Hindlimb muscle (tissue), 1 donor: ENCODE results near the gene AOAH. TPM values are rescaled to one million over a fixed set of nuclear protein-coding genes. Genes with fewer than 3 reads are reported as not detected.
"Not testable (repeated sequence)": the region's sequence is repeated elsewhere in the genome, so short reads cannot be mapped to it uniquely, and the experiment has no call there.

Source experiments
- DNase-seq: peaks from one replicate; pipeline ENCODE4 v3.0.0-alpha.2; 2013
- polyA plus RNA-seq: library from polyadenylated mRNA; unstranded; fragments of 120-200 nt; gene quantifications from one replicate; pipeline ENCODE4 v1.2.1, GENCODE V29; 2013; ENCODE audit not compliant: insufficient read length

AOAH gene
- polyA plus RNA-seq, 1 donor = 4.5 TPM

DNA sequence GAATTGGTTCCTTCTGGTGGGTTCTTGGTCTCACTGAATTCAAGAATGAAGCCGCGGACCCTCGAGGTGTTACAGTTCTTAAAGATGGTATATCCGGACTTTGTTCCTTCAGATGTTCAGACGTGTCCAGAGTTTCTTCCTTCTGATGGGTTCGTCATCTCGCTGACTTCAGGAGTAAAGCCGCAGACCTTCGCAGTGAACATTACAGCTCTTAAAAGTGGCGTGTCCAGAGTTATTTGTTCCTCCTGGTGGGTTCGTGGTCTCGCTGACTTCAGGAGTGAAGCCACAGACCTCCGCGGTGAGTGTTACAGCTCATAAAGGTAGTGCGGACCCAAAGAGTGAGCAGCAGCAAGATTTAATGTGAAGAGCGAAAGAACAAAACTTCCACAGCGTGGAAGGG is 220.1 kb downstream of the AOAH start:
- DNase-seq = not testable (repeated sequence)

DNA sequence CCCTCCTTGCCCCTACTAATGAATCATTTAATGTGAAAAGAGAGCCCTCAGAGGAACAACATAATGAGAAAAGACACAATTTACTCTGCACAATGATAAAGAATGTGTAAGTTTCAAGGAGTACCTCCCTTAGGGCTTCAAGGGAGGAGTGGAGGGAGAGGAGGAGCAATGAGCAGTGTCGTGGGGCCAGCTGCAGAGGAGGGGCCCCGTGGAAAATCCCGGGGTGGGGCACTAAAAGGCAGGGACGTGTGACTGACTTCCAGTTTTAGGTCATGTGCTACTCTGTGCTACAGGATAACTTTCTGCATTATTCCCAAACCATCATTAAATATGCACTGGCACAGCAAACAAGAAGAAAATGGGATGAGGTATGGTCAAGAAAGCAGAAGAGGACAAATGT is 226.5 kb downstream of the AOAH start:
- DNase-seq = no peak

DNA sequence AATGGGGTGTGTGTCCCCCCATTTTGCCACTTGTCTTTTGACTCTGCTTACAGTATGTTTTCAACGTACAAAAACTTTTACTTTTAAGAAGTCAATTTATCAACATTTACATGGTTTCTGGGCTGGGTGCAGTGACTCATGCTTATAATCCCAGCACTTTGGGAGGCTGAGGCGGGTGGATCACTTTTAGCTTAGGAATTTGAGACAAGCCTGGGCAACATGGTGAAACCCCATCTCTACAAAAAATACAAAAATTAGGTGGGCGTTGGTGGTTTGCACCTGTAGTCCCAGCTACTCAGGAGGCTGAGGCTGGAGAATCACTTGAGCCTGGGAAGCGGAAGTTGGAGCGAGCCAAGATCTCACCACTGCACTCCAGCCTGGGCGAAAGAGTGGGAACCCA is 227.1 kb downstream of the AOAH start:
- not testable (repeated sequence) for DNase-seq

DNA sequence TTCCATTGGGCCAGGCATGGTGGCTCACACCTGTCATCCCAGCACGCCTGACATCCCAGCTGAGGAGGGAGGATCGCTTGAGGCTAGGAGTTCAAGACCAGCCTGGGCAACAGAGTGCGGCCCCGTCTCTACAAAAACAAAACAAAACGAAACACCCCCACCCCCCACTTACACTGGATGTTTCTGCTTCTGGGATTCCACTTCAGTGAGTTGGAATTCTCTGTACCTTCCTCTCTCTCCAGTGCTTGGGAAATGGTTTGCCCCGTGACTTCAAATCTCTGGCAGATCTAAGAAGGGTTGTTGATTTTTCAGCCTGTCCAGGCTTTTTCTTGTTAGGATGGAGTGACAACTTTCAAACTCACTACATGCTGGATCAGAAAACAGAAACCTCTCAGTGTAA is 227.7 kb downstream of the AOAH start:
- no peak for DNase-seq

DNA sequence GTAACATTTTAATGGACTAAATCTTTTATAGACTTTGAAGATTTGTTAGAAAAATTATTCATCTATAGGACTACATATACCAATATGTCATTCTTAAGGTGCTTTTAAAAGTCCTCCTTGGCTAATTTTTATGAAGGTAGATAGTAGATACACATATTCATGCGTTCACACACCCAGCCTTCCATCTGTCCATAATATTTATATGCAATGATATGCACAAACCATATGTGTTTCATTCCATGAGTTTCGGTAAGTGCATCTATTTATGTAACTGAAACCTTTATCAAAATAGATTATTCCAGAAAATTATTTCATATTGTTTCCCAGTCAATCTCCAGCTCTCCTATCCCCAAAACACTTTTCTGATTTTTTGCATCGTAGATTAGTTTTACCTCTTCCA is 233.0 kb downstream of the AOAH start:
- no peak for DNase-seq

DNA sequence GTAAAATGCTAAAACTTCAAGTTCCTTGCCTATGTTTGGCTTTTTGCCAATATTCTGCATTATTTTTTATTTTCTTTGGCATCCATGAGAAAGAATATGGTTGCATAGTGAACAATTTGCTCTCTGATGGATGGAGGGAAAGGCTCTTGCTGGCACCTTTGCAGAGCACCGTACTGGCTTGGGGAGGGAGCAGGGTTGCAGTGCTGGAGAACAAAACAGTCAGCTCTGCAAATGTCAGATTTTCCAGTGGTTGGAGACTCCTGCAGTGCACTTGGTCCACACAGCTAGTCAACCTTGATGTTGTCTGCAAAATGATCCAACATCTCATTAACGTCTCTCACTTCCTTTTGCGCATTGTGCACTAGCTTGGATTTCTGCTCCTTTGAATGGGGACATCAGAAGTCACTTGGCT is 233.9 kb downstream of the AOAH start:
- DNase-seq = peak; percentile 15

DNA sequence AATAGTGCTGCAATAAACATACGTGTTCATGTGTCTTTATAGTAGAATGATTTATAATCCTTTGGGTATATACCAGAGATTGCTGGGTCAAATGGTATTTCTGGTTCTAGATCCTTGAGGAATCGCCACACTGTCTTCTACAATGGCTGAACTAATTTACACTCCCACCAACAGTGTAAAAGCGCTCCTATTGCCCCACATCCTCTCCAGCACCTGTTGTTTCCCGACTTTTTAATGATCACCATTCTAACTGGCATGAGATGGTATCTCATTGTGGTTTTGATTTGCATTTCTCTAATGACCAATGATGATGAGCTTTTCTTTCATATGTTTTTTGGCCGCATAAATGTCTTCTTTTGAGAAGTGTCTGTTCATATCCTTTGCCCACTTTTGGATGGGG is 235.6 kb downstream of the AOAH start:
- not testable (repeated sequence) for DNase-seq

DNA sequence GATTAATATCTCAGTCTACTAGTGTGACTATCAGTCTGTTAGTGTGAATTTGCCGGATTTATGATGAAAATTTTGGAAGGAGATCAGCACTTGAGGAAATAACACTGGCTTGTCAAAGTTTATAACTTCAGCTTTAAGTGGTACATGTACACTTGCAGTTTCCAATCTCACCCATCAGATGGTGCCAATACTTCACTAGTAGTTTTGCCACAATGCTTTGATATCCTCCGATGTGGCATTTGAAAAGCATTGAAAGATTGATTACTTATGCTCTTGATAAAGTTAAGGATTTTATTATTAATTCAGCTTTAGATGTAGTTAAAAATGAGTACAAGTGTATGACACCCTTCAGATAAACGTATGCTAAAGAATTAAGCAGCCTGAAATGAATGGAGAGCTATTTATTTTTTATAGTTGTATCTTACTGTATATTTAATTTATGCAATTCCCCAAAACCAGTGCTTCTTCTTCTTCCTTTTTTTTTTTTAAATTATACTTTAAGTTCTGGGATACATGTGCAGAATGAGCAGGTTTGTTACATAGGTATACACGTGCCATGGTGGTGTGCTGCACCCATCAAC is 236.4 kb downstream of the AOAH start:
- DNase-seq = peak; percentile 36

DNA sequence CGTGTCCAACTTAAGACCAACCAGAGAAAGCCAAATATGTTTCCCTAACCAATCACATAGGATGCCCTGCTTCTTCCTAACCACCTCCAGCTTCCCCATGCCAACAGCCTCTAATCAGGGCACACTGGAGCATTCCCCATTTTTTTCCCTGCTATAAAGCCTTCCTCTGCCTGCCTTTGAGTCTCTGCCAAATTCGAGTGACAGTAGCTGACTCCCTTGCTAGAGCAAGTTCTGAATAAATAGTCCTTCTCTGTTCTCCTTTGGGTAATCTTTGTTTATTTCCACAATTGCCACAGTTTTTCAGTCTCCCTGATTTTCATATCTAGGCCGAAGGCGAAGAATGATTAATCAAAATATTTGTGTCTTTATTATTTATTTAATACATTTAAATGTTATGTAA is 238.0 kb downstream of the AOAH start:
- DNase-seq = no peak

DNA sequence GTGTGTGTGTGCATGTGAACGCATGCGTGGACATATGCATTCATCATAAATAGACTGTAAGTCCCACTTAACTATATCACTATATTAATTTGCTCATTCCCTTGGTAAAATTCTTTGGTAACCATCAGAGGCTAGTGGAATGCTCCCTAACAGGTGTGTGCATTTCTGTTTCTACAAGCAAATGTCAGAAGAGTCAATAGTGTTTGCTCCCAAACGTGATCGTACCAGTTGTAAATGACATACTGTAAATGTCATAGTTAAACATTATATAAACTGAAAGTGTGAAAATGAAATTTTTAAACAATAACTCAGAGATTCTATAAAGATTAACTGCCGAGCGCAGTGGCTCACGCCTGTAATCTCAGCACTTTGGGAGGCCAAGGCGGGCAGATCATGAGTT is 240.0 kb downstream of the AOAH start:
- no peak for DNase-seq

DNA sequence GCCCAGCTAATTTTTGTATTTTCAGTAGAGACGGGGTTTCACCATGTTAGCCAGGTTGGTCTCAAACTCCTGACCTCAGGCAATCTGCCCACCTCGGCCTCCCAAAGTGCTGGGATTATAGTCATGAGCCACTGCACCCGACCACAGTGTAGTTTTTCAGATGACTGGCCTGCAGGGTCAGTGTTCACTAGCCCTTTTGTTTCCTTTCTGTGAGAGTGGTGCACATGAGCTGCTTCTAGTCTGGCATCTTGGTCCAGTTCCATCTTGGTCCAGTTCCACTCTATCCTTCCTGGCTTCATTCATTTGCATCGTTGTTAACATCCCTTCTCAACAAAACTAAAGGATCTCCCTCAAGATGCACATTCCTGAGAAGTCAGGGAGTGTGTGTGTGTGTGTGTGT is 240.4 kb downstream of the AOAH start:
- DNase-seq = not testable (repeated sequence)

DNA sequence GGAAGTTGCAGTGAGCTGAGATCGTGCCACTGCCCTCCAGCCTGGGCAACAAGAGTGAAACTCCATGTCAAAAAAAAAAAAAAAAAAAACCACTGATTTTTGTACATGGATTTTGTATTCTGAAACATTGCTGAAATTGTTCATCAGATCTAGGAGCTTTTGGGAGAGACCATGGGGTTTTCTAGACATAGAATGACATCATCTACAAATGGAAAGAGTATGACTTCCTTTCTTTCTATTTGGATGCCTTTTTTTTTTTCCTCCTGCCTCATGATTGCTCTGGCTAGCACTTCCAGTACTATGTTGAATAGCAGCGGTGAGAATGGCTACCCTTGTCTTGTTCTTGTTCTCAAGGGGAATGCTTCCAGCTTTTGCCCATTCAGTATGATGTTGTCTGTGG is 245.5 kb downstream of the AOAH start:
- DNase-seq = no peak

DNA sequence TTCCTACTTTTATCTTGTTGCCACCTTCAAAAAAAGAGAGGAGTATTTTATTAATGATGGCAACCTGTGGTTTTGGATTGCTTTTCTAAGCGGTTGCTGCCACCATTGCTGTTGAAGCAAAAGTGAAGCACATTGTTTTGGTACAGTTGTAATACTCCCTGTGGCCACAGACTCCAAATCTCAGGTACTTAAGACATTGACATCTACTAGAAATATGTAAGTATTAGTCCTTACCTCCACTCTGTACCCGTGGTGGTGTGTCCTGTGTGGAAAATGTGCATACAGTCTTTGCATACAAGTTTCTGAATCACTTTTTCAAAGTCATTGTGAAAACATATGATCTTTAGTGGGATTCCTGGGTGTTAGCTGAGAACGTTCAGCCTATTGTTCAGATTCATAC is 248.9 kb downstream of the AOAH start:
- no peak for DNase-seq

DNA sequence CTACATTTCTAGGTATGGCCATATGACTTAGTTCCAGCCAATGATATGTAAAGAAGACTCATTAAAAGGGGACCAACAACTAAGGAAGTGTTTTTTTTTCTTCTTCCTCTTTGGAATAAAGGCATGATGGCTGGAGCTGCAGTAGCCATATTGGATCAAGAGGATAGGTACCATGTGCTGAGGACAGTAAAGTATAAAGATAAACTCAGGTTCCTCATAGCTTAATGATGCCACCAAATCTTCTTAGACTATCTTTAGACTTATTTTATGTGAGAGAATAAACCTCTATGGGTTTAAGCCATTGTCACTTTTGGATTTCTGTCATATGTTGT is 249.3 kb downstream of the AOAH start:
- DNase-seq = no peak

DNA sequence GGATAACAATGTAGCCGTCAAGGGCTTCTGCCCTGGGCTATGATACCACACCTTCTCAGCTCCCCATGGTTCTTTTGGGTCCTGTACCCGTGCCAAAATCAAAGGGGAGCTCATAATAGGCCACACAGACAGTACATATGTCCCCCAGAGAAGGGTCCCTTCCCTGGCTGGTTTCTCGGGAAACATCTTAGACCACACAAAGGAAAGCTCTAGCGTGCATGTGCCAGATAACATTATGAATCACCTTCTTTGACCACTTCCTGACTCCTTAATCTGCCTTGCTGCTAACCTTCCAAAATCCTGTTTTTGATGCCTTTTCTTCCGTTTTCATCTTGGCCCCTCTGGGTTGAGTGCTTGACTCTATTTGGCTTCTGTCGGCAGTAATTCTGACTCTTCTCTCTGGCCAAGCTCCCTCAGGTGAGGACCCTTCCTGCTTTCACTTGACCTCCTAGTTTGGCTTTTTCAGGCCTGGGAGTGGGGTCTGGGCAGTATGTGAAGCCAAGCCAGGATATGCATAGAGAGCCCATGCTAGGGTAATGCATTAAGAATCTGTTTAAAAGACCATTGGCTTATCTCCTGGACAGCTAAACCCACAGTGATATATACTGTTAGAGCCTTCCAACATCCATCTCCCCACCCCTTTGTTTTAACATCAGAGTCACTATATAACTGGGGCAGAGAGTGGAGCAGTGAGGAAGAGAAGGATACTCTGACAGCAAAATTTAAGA is 249.8 kb downstream of the AOAH start:
- DNase-seq = no peak

DNA sequence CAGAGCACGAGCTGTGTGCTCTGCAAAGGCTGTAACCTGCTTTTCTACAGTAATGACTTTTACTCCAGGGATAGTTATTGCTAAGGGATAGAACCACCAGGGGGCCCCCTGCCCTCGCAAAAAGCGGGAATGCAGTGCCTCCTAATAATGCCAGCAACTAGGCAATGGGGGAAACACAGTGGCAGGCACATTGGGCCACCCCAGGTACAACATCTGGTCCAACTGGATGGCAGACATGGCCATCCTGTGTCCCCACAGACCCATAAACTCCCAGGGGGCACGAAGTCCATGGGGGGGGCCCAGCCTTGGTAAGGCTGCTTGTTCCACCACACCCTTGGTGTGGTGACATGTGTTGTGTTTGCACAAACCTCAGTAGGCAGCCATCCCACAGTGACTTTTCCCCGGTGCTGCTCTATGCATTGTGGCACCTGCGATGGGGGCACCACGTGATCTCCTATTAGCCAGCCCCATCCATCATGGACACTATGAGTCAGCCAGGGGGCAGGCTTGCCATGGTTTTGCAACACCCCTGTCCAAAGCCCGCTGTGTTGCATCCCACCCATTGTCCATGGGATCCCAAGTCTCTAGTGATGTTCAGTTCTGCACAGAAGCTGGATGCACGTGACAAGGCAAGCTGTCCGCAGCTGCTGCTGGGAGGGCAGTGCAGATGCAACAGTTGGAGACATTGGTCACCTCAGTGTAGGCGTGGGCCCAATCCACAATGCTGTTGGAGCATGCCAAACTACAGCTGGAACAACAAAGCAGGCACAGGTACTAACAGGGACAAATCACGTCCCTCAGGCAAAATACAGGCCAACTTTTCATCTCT is 250.6 kb downstream of the AOAH start:
- no peak for DNase-seq

DNA sequence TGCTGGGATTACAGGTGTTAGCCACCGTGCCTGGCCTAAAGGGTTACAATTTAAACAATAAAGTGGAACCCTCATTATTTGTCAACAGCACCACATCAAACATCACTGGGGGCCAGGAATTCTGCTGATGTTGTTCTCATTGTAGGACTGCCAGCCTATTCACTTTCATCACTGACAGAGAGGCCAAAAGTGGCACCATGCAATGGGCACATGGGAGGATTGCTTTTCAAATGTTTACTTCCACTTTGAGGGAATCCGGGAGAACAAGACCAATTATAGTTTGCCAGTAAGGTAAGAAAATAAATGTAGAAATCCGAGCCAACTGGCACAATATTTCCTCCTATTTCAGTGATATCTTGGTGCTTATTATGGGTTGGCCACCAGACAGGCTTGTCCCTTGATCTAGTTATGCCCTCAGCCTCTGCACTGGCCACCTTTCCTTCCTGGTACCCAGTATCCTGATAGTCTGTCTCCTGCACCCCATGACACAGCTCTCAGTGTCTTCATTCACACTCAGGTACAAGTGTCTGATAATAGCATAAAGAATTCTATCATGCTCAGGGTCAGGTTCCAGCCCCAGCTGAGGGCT is 252.1 kb downstream of the AOAH start:
- no peak for DNase-seq

DNA sequence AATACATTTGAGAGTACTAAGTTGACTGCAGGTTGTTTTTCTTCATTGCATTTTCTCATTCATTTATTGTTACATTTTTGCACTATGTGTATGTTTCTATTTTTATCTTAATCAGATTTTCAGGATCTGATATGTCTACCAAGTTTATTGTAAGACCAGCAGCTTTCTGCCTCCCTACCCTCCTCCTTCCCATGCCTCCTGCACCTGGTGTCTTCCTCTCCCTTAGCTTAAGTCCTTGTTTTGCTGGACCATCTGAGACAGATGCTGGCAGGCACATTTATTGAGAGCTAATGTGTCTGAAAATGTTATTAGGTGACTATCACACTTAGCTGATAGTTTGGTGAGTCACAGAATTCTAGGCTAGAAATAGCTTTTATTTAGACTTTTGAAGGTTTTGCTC is 255.1 kb downstream of the AOAH start:
- no peak for DNase-seq

DNA sequence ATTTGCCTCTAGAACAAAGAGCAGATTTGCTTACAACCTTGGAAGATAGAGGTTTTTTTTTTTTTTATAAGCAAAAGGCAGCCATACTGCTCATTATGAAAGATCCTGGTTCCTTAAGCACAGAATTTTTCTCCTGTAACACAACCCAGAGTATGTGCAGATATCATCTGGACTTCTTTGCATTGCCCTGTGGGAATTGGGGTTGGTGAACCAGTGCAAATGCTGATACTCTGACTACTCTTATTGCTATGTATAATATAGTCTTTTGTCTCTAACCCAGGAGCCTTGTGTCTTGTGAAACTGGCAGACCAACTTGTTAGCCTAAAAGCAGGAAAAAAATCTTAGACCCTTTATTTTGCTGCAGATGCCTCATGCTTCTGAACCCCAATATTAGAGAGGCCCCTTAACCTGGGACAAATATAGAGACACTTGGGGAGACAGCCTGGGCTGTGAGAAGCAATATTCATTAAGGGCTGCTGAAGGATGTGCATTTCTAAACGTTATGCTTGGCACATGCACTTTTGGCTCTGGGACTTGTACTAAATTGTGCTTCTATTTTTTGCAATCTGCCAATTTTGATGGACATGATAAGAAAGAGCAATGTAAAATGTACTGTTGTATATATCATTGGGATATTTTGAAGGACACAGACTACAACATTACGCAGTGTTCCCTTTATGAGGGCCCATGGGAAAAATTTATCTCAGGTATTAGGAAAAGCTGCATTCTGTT is 255.8 kb downstream of the AOAH start:
- DNase-seq = no peak

DNA sequence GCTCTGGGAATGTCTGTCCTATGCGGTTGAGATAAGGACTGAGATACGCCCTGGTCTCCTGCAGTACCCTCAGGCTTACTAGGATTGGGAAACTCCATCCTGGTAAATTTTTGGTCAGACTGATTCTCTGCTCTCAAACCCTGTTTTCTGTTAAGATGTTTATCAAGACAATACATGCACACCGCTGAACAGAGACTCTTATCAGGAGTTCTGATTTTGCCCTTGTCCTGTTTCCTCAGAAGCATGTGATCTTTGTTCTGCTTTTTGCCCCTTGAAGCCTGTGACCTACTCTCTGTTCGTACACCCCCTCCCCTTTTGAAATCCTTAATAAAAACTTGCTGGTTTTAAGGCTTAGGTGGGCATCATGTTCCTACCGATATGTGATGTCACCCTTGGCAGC is 258.3 kb downstream of the AOAH start:
- not testable (repeated sequence) for DNase-seq

DNA sequence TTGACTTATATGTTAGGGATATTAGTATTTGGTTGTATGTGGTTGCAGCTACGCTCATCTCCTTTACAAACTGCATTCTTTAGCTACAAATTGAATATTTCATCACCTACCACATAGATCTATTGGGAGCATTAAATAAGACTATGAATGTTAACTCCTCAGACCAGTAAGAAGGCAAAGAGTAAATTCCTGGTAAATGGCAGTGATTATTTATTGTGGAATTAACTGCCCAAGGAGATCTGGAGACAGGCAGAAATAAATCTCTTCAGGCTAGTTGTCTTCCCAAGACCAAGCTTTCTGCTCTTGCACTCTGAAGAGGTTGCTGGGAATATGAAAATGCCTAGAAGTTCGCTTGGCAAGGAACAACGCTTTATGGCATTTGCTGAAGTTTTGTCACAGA is 260.0 kb downstream of the AOAH start:
- DNase-seq = no peak
